GM12878 (cell line): Measurements from ENCODE around the gene USP54. TPM values are rescaled to one million over a fixed set of nuclear protein-coding genes. Genes with fewer than 3 reads are reported as not detected.

Experiments
- ATAC-seq: fragments of 200-7000 bp; cut with Tn5 transposase; 3 replicates; pipeline ENCODE4 v1.9.1; 2020; ENCODE audit warnings: mild to moderate bottlenecking, moderate library complexity
- BruUV-seq: library from RNA; stranded (reverse); fragments of 400-500 nt; replicated peaks from 2 replicates; lab custom pipeline; 2021; lab: Mats Ljungman, UMichigan
- CTCF ChIA-PET: fragments of 300-600 bp; sonication (Branson Sonifier 250); formaldehyde crosslinking; extraction: SDS; loops from one replicate; lab custom pipeline; 2021; ENCODE audit warnings: inconsistent platforms; lab: Yijun Ruan, JAX
- POLR2A ChIA-PET: fragments of 350-600 bp; formaldehyde crosslinking; extraction: SDS; loops from one replicate; lab custom pipeline; 2021; ENCODE audit warnings: inconsistent platforms; lab: Charles Lee
- RAD21 ChIA-PET: fragments of 300-600 bp; sonication (Branson Sonifier 250); formaldehyde crosslinking; loops from one replicate; lab custom pipeline; 2023; ENCODE audit warnings: antibody characterized with exemption; ENCODE audit not compliant: unreplicated experiment; lab: Charles Lee
- SMC1A ChIA-PET: fragments of 300-600 bp; sonication (Branson Sonifier 250); formaldehyde crosslinking; loops from one replicate; lab custom pipeline; 2023; ENCODE audit not compliant: unreplicated experiment, uncharacterized antibody; lab: Charles Lee
- DNase-seq: peaks from one replicate; pipeline ENCODE4 v3.0.0-alpha.2; 2011; ENCODE audit warnings: low read depth, low spot score
- FAIRE-seq: peaks from 3 replicates; lab custom pipeline; 2011; peaks lifted over from hg19 to GRCh38; lab: Jason Lieb, UNC
- H2AFZ ChIP-seq: 2 replicates; pipeline ENCODE4 v1.6.0; 2011; ENCODE audit warnings: low read depth, low read length, control low read depth; ENCODE audit not compliant: control insufficient read depth
- H3K27ac ChIP-seq: 2 replicates; pipeline ENCODE4 v1.5.1; 2011; ENCODE audit warnings: control low read depth; ENCODE audit not compliant: control insufficient read depth, insufficient read depth
- H3K27me3 ChIP-seq, 2 experiments: replicated peaks in 1 of 2; 2 replicates each; pipeline versions ENCODE4 v1.6.0 to v1.6.1; 2011; ENCODE audit warnings: low read length in 1 of 2; ENCODE audit not compliant: control insufficient read depth in 2 of 2, insufficient read depth in 2 of 2
- H3K36me3 ChIP-seq, 2 experiments: 2 replicates each; pipeline ENCODE4 v1.5.1; 2011; ENCODE audit warnings: low read length in 1 of 2; ENCODE audit not compliant: control insufficient read depth in 2 of 2, insufficient read depth in 2 of 2
- H3K4me1 ChIP-seq: 2 replicates; pipeline ENCODE4 v1.6.1; 2011; ENCODE audit warnings: mild to moderate bottlenecking, low read length, moderate library complexity, mixed read lengths; ENCODE audit not compliant: control insufficient read depth, insufficient read depth
- H3K4me2 ChIP-seq: 2 replicates; pipeline ENCODE4 v1.6.0; 2011; ENCODE audit warnings: control low read depth; ENCODE audit not compliant: control insufficient read depth, insufficient read depth
- H3K4me3 ChIP-seq: fragments of 200-600 bp; sonication (generic); 2 replicates; pipeline ENCODE4 v1.5.1; 2016
- H3K79me2 ChIP-seq: 2 replicates; pipeline ENCODE4 v1.6.0; 2011; ENCODE audit warnings: low read length; ENCODE audit not compliant: control insufficient read depth, insufficient read depth
- H3K9ac ChIP-seq: 2 replicates; pipeline ENCODE4 v1.8.0; 2011; ENCODE audit warnings: low read length, control low read depth, mixed read lengths; ENCODE audit not compliant: control insufficient read depth, insufficient read depth
- H3K9me3 ChIP-seq: replicated peaks from 3 replicates; pipeline ENCODE4 v1.5.1; 2011; ENCODE audit warnings: mild to moderate bottlenecking, low read length; ENCODE audit not compliant: control insufficient read depth, insufficient read depth
- H4K20me1 ChIP-seq: 2 replicates; pipeline ENCODE4 v1.6.0; 2011; ENCODE audit not compliant: control insufficient read depth, insufficient read depth
- BRCA1 ChIP-seq: IDR thresholded peaks from 2 replicates; pipeline ENCODE4 v1.6.1; 2011; ENCODE audit warnings: low read depth, low read length, improper control_type of control experiment
- CBFB ChIP-seq: IDR thresholded peaks from 2 replicates; pipeline ENCODE4 v1.6.1; 2016; ENCODE audit warnings: antibody characterized with exemption, low read depth
- DPF2 ChIP-seq: fragments of 450-650 bp; IDR thresholded peaks from 2 replicates; pipeline ENCODE4 v1.6.1; 2017; ENCODE audit warnings: mild to moderate bottlenecking
- HDGF ChIP-seq: fragments of 450-650 bp; IDR thresholded peaks from 2 replicates; pipeline ENCODE4 v1.6.1; 2016; ENCODE audit warnings: antibody characterized with exemption
- NR2C2 ChIP-seq: IDR thresholded peaks from 2 replicates; pipeline ENCODE4 v1.6.1; 2011; ENCODE audit warnings: borderline replicate concordance, low read depth; ENCODE audit not compliant: control insufficient read depth, insufficient read length
- POLR2AphosphoS2 ChIP-seq: IDR thresholded peaks from 2 replicates; pipeline ENCODE4 v1.6.1; 2011; ENCODE audit warnings: low read depth, mild to moderate bottlenecking, low read length, improper control_type of control experiment, moderate library complexity
- SIN3A ChIP-seq: IDR thresholded peaks from 2 replicates; pipeline ENCODE4 v1.6.1; 2012; ENCODE audit warnings: low read depth, low read length, improper control_type of control experiment
- WGBS: methylation state at CpG from one replicate; pipeline ENCODE4 v1.1.6; 2016; ENCODE audit warnings: low lambda C conversion rate; ENCODE audit not compliant: insufficient replicate concordance, insufficient coverage; ENCODE audit errors: missing lambda C conversion rate; 5-methylcytosine and 5-hydroxymethylcytosine counted together
- in situ Hi-C: fragments of 300-500 bp; cut with MboI; formaldehyde crosslinking; loops from 9 replicates; pipeline ENCODE4 v1.14.3; 2018; ENCODE audit warnings: mixed read lengths
- intact Hi-C: fragments of 100-400 bp; cut with micrococcal nuclease; formaldehyde crosslinking; loops from one replicate; pipeline ENCODE4 v1.14.2; 2022; ENCODE audit not compliant: unreplicated experiment
- polyA plus RNA-seq, 11 experiments: library from polyadenylated mRNA; depleted of rRNA in 4 of 11; unstranded in 6 of 11; stranded (reverse) in 5 of 11; fragments of >200 nt; fragmentation: Nextera tagmentation in 4 of 11; fragmentation: Illumina TruSeq in 1 of 11; extraction: Ambion mirVana in 4 of 11; extraction: Trizol in 1 of 11; gene quantifications; 1 replicate in 1 of 11; 2 replicates in 10 of 11; pipeline versions ENCODE4 v1.2.1 to v1.2.3, GENCODE V29; 2011 to 2016; ENCODE audit warnings: inconsistent platforms in 2 of 11, missing spikeins in 2 of 11, low read depth in 1 of 11
- total RNA-seq, 4 experiments: library from RNA; depleted of rRNA in 3 of 4; stranded (reverse); fragments of >200 nt in 3 of 4; fragmentation: Illumina TruSeq in 1 of 4; extraction: Trizol in 1 of 4; gene quantifications; 2 replicates each; pipeline versions ENCODE4 v1.2.1 to v1.2.3, GENCODE V29; 2013 to 2021
- TF ChIP-seq, protein P1 (sequence below): IDR thresholded peaks from 2 replicates; pipeline ENCODE4 v1.6.1; 2011; ENCODE audit warnings: mild to moderate bottlenecking, low read depth, low read length, moderate library complexity; ENCODE audit not compliant: insufficient replicate concordance
- TF ChIP-seq, protein P2 (sequence below): fragments of 450-650 bp; IDR thresholded peaks from 2 replicates; pipeline ENCODE4 v1.6.1; 2017; ENCODE audit warnings: antibody characterized with exemption, mild to moderate bottlenecking, moderate library complexity
- TF ChIP-seq, protein P3 (sequence below): fragments of 450-650 bp; IDR thresholded peaks from 2 replicates; pipeline ENCODE4 v1.6.1; 2017; ENCODE audit warnings: low read depth, mild to moderate bottlenecking, moderate library complexity

Gene USP54
- total and polyA plus RNA-seq, 10 of the 15 experiments (the other 5 are each of a cell fraction or from before 2014, with no cell fraction given): 0.93 to 10.5 (median 5.5) TPM

DNA sequence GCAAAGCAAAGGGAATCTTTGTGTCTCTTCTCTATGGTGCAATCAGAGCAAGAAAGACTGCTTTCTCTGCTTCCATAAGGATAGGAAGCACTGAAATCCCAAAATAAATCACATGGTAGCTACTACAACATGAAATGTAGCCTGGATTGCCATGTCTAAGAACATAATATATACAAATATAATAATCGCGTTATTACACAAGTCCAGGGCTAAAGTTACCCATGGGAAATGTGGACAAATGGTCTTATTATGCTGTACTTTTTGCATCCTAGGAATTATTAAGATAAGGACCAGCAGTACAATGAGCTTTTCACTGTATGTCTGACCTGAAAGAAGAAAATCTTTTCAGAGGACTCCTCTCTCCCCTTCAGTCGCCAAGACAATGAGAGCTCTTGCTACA lies 71.8 kb downstream of the USP54 start:
- no peaks in the 10 kb centered on the region for H3K9me3 ChIP-seq
- BruUV-seq: no TSS peak
- CTCF ChIA-PET: interaction anchor here (2.2 to 4.5 kb wide), 2 partner anchors 10 to 124 kb away, joined by 6 to 23 read pairs; no protein-coding TSS in a partner anchor
- no peak overlapping the region for H3K27ac ChIP-seq
- no peaks in the 10 kb centered on the region for H3K79me2 ChIP-seq
- H4K20me1 ChIP-seq: no peaks in the 10 kb centered on the region
- DNase-seq (no peak), FAIRE-seq (no peak)
- no peak overlapping the region for H3K4me3 ChIP-seq
- H3K36me3 ChIP-seq: no peaks in the 10 kb centered on the region; a peak in 1 of 4 replicates
- RAD21 ChIA-PET: no interaction called here
- H2AFZ ChIP-seq: no peak overlapping the region
- in situ Hi-C loops: no loop called here
- SMC1A ChIA-PET: interaction anchor here (0.7 to 2.4 kb wide), 2 partner anchors 10 to 293 kb away, joined by 3 to 10 read pairs; no protein-coding TSS in a partner anchor
- no peaks in the 10 kb centered on the region for H3K27me3 ChIP-seq
- no peaks in the 10 kb centered on the region for H3K4me1 ChIP-seq
- no peak for TF ChIP-seq POLR2AphosphoS2
- TF ChIP-seq, protein P1, sequence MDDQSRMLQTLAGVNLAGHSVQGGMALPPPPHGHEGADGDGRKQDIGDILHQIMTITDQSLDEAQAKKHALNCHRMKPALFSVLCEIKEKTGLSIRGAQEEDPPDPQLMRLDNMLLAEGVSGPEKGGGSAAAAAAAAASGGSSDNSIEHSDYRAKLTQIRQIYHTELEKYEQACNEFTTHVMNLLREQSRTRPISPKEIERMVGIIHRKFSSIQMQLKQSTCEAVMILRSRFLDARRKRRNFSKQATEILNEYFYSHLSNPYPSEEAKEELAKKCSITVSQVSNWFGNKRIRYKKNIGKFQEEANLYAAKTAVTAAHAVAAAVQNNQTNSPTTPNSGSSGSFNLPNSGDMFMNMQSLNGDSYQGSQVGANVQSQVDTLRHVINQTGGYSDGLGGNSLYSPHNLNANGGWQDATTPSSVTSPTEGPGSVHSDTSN: no peak
- TF ChIP-seq, all 136 proteins: peak for 0
- Histone ChIP-seq H3K9ac (no peak overlapping the region), H3K4me2 (no peak overlapping the region)
- POLR2A ChIA-PET: interaction anchor here (0.8 to 1.0 kb wide), 2 partner anchors 75 to 253 kb away, joined by 3 read pairs; a partner anchor contains a TSS
- no peak for ATAC-seq
- 98% methylated on average over 3 of the region's 3 CpGs for WGBS
- intact Hi-C loops: no loop called here

DNA sequence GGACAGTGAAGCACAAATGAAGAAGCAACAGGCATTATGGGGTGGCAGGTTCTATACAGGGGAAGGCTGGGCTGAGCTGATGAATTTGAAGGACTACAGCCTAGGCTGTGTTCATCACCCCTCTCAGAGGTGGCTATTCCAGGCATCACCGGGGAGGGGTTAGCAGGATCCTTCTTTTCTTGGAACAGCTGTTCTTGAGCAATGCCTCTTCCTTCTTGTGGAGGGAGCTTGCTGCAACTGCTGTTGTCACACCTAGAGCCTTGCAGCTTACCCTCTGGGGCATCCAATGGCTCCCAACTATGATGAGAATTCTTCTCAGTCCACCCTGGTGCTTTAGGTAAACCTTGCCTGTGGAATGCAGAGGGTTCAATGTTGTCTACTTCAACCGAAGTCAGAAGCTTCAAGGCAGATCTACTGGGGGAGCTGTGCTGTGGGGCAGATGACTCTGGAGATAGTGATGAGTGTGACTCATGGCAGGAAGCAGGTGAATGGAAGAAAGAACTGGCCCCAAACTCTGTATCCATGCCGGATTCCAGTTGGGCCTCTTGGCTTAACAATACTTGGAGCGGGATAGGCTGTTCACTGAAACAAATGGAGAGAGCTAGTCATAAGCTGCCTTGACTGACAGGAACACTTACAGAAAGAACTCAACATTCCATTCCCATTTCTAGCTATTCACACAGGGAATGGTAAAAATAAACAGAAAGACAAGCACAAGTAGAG lies 73.8 kb downstream of the USP54 start:
- FAIRE-seq: no peak
- H3K9ac ChIP-seq: no peak overlapping the region
- no peak for ATAC-seq
- WGBS: 81% methylated on average over 4 of the region's 4 CpGs
- no TSS peak for BruUV-seq
- no peaks in the 10 kb centered on the region for H3K4me1 ChIP-seq
- ChIA-PET RAD21 (no interaction called here), SMC1A (no interaction called here), CTCF (interaction anchor here (2.2 to 4.5 kb wide), 2 partner anchors 12 to 126 kb away, joined by 6 to 23 read pairs; no protein-coding TSS in a partner anchor), POLR2A (interaction anchor here (0.6 kb wide), 1 partner anchor 217 kb away, joined by 4 read pairs; no protein-coding TSS in a partner anchor)
- no peaks in the 10 kb centered on the region for H3K27me3 ChIP-seq
- no peak overlapping the region for H3K27ac ChIP-seq
- intact Hi-C loops (no loop called here), in situ Hi-C loops (no loop called here)
- no peak overlapping the region for H3K4me3 ChIP-seq
- no peaks in the 10 kb centered on the region for H3K79me2 ChIP-seq
- no peak for DNase-seq
- no peaks in the 10 kb centered on the region for H3K9me3 ChIP-seq
- H2AFZ ChIP-seq: no peak overlapping the region
- no peak overlapping the region for H3K4me2 ChIP-seq
- no peaks in the 10 kb centered on the region; a peak in 1 of 4 replicates for H3K36me3 ChIP-seq
- H4K20me1 ChIP-seq: no peaks in the 10 kb centered on the region
- TF ChIP-seq DPF2: no peak
- no peak for TF ChIP-seq SIN3A
- no peak for TF ChIP-seq NR2C2
- TF ChIP-seq BRCA1: no peak
- TF ChIP-seq HDGF: no peak
- no peak for TF ChIP-seq CBFB
- TF ChIP-seq, protein P2, sequence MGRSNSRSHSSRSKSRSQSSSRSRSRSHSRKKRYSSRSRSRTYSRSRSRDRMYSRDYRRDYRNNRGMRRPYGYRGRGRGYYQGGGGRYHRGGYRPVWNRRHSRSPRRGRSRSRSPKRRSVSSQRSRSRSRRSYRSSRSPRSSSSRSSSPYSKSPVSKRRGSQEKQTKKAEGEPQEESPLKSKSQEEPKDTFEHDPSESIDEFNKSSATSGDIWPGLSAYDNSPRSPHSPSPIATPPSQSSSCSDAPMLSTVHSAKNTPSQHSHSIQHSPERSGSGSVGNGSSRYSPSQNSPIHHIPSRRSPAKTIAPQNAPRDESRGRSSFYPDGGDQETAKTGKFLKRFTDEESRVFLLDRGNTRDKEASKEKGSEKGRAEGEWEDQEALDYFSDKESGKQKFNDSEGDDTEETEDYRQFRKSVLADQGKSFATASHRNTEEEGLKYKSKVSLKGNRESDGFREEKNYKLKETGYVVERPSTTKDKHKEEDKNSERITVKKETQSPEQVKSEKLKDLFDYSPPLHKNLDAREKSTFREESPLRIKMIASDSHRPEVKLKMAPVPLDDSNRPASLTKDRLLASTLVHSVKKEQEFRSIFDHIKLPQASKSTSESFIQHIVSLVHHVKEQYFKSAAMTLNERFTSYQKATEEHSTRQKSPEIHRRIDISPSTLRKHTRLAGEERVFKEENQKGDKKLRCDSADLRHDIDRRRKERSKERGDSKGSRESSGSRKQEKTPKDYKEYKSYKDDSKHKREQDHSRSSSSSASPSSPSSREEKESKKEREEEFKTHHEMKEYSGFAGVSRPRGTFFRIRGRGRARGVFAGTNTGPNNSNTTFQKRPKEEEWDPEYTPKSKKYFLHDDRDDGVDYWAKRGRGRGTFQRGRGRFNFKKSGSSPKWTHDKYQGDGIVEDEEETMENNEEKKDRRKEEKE: no peak
- TF ChIP-seq, protein P3, sequence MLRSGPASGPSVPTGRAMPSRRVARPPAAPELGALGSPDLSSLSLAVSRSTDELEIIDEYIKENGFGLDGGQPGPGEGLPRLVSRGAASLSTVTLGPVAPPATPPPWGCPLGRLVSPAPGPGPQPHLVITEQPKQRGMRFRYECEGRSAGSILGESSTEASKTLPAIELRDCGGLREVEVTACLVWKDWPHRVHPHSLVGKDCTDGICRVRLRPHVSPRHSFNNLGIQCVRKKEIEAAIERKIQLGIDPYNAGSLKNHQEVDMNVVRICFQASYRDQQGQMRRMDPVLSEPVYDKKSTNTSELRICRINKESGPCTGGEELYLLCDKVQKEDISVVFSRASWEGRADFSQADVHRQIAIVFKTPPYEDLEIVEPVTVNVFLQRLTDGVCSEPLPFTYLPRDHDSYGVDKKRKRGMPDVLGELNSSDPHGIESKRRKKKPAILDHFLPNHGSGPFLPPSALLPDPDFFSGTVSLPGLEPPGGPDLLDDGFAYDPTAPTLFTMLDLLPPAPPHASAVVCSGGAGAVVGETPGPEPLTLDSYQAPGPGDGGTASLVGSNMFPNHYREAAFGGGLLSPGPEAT: no peak
